CD4-positive, alpha-beta memory T cell (primary cell): ENCODE measurements around the gene CORO2A. TPM values are rescaled to one million over a fixed set of nuclear protein-coding genes. Genes with fewer than 3 reads are reported as not detected.

Experiments
- CTCF ChIA-PET: fragments of 350-600 bp; sonication (Branson Sonifier 250); formaldehyde crosslinking; loops from one replicate; lab custom pipeline; 2021; ENCODE audit warnings: inconsistent platforms; ENCODE audit not compliant: partially characterized antibody; lab: Charles Lee
- POLR2A ChIA-PET: fragments of 350-600 bp; sonication (Branson Sonifier 250); formaldehyde crosslinking; loops from one replicate; lab custom pipeline; 2021; ENCODE audit not compliant: partially characterized antibody; lab: Charles Lee
- DNase-seq, 5 donors: peaks; one replicate each; pipeline versions ENCODE4 v3.0.0 to v3.0.0-alpha.2; 2020 to 2022; ENCODE audit warnings: mixed read lengths in 1 of 5
- H3K27ac ChIP-seq: one replicate; pipeline ENCODE4 v1.7.0; 2013; ENCODE audit warnings: low read depth, low read length
- H3K27me3 ChIP-seq: 2 replicates; pipeline ENCODE4 v1.7.0; 2013; ENCODE audit warnings: mild to moderate bottlenecking, low read length, moderate library complexity; ENCODE audit not compliant: insufficient read depth
- H3K36me3 ChIP-seq: 2 replicates; pipeline ENCODE4 v1.7.0; 2013; ENCODE audit warnings: mild to moderate bottlenecking, low read length, moderate library complexity; ENCODE audit not compliant: insufficient read depth
- H3K4me1 ChIP-seq: 2 replicates; pipeline ENCODE4 v1.7.0; 2013; ENCODE audit warnings: mild to moderate bottlenecking, low read length, moderate library complexity; ENCODE audit not compliant: insufficient read depth
- H3K4me3 ChIP-seq, 2 donors: one replicate each; pipeline ENCODE4 v1.7.0; 2013; ENCODE audit warnings: low read length in 2 of 2, mild to moderate bottlenecking in 1 of 2
- H3K9me3 ChIP-seq, 2 donors: one replicate each; pipeline ENCODE4 v1.7.0; 2013; ENCODE audit warnings: low read length in 2 of 2, control low read depth in 1 of 2; ENCODE audit not compliant: control insufficient read depth in 1 of 2
- H3K27ac Mint-ChIP-seq, 7 donors: one replicate each; pipeline ENCODE4 v1.8.0; 2020 to 2021; ENCODE audit warnings: mixed read lengths in 7 of 7, mild to moderate bottlenecking in 6 of 7, inconsistent platforms in 3 of 7, moderate library complexity in 3 of 7
- H3K27me3 Mint-ChIP-seq, 2 donors: one replicate each; pipeline ENCODE4 v1.8.0; 2020 to 2021; ENCODE audit warnings: mixed read lengths in 2 of 2
- H3K36me3 Mint-ChIP-seq, 2 donors: one replicate each; pipeline ENCODE4 v1.8.0; 2020 to 2021; ENCODE audit warnings: mixed read lengths in 2 of 2, inconsistent platforms in 1 of 2, mild to moderate bottlenecking in 1 of 2
- H3K4me1 Mint-ChIP-seq, 4 donors: one replicate each; pipeline ENCODE4 v1.8.0; 2020 to 2021; ENCODE audit warnings: mixed read lengths in 4 of 4, mild to moderate bottlenecking in 1 of 4
- H3K4me3 Mint-ChIP-seq, 8 donors: one replicate each; pipeline ENCODE4 v1.8.0; 2020 to 2021; ENCODE audit warnings: mixed read lengths in 8 of 8, mild to moderate bottlenecking in 7 of 8, moderate library complexity in 6 of 8, inconsistent platforms in 3 of 8
- H3K9me3 Mint-ChIP-seq, 8 donors: one replicate each; pipeline ENCODE4 v1.8.0; 2020 to 2021; ENCODE audit warnings: mixed read lengths in 8 of 8, mild to moderate bottlenecking in 5 of 8, inconsistent platforms in 3 of 8, moderate library complexity in 1 of 8
- intact Hi-C: fragments of 100-400 bp; cut with micrococcal nuclease; formaldehyde crosslinking; loops from one replicate; pipeline ENCODE4 v1.15.1; 2023
- polyA plus RNA-seq, 2 donors: library from polyadenylated mRNA; unstranded; fragments of 300-500 nt; fragmentation: Illumina TruSeq; gene quantifications; one replicate each; pipeline ENCODE4 v1.2.3, GENCODE V29; 2021
- total RNA-seq, 2 experiments: library from RNA; stranded (reverse); gene quantifications; one replicate each; pipeline ENCODE4 v1.2.3, GENCODE V29; 2021

Gene CORO2A
- total and polyA plus RNA-seq, 4 experiments from 2014 or later, result 4.4 to 11.9 (median 8.5) TPM

DNA sequence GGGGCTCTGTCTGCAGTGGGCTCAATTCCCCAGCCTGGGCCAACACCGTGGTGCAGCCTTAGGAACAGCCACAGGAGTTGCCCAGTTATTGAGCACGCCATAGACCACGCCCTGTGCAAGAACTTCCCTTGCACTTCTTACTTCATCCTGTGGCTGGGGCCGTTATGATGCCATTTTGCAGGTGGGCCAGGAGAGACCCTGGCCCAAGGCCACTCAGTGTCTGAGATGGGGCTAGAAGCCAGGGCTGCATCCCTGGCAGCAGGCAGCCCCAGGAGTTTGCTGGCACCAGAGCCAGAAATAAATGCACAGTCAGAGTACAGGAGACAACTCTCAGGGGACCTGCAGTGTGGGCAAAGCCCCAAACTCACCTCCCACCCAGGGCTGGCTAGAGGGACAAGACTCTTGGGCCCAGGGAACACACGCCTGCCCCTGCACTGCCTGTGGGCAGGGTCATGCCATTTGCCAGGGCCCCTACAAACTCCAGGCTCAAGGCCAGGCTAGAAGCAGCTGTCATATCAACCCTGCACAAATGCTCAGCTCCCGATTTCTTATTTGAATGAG is 6.7 kb downstream of the CORO2A start:
- Histone ChIP-seq H3K27ac (no peak overlapping the region), H3K9me3 (no peaks in the 10 kb centered on the region), H3K27me3 (no peaks in the 10 kb centered on the region), H3K4me3 (no peak overlapping the region), H3K36me3 (no peaks in the 10 kb centered on the region), H3K4me1 (peaks cover 33% of the 10 kb centered on the region)
- peak overlapping the region in 1 of 8 donors; percentile 25 for H3K4me3 Mint-ChIP-seq
- peaks cover 27 to 74% (median 50%) of the 10 kb centered on the region in 4 donors for H3K4me1 Mint-ChIP-seq
- no peak for DNase-seq
- intact Hi-C loops, result no loop called here
- H3K27ac Mint-ChIP-seq, result peak overlapping the region in 1 of 7 donors; percentile 25
- POLR2A ChIA-PET, result no interaction called here
- H3K27me3 Mint-ChIP-seq, result no peaks in the 10 kb centered on the region
- peaks cover 4 to 7% of the 10 kb centered on the region in 2 donors for H3K36me3 Mint-ChIP-seq
- CTCF ChIA-PET, result interaction anchor here (1.2 kb wide), 1 partner anchor 11 kb away, joined by 3 read pairs; no protein-coding TSS in a partner anchor
- no peaks in the 10 kb centered on the region for H3K9me3 Mint-ChIP-seq

DNA sequence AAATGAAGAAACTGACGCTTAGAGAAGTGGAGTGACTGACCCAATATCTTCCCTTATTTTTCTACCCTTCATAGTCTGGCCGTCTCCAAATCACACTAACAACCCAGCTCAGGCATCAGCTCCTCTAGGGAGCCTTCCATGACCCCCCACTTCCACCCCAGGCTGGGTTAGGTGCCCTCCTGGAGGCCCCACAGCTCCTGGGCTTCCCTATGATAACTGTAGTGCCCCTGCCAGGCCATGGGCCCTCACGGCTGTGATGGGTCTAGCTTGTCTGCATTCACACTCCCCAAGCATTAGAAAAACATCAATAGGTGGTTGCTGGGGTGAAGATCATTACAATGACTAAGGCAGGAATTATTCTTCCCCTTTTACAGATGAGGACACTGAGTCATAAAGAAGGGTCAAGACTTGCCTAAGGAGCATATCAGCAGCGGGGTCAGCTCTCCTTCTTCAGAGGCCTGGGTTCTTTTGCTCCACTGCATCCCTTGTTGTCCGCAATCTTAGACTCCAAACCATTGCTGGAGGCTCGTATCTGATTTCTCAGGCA is 7.3 kb downstream of the CORO2A start:
- Histone ChIP-seq H3K9me3 (no peaks in the 10 kb centered on the region), H3K4me3 (no peak overlapping the region), H3K27me3 (no peaks in the 10 kb centered on the region), H3K27ac (no peak overlapping the region), H3K36me3 (no peaks in the 10 kb centered on the region), H3K4me1 (peaks cover 32% of the 10 kb centered on the region)
- CTCF ChIA-PET, result interaction anchor here (1.0 to 1.2 kb wide), 2 partner anchors 10 to 20 kb away, joined by 3 to 4 read pairs; no protein-coding TSS in a partner anchor
- Mint-ChIP-seq H3K4me3 (no peak overlapping the region), H3K36me3 (peaks cover 4 to 7% of the 10 kb centered on the region in 2 donors), H3K27me3 (no peaks in the 10 kb centered on the region), H3K27ac (peak overlapping the region in 3 of 7 donors; percentile 24 to 53 (median 25)), H3K9me3 (no peaks in the 10 kb centered on the region), H3K4me1 (peaks cover 32 to 74% (median 50%) of the 10 kb centered on the region in 4 donors)
- no peak for DNase-seq
- intact Hi-C loops, result no loop called here
- POLR2A ChIA-PET, result no interaction called here

DNA sequence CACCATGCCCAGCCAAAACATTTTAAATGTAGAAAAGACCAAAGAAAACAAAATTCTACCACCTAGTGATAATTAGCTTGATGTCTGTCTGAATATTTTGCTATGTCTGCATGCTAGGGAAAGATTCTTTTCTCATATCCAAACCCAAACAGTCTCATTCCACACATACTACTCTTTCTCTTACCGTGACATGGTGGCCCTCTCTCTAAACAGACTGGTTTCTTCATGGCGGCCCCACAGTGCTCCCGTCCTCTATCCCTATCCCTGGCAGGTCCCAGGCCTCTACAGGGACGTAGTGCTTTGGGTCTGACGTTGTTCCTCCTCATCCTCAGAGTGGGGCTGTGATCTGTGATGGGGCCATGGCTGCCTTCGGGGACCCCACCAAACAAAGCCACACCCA is 8.1 kb downstream of the CORO2A start:
- H3K36me3 Mint-ChIP-seq, result peaks cover 4 to 7% of the 10 kb centered on the region in 2 donors
- H3K9me3 Mint-ChIP-seq, result no peaks in the 10 kb centered on the region
- intact Hi-C loops, result no loop called here
- no peaks in the 10 kb centered on the region for H3K9me3 ChIP-seq
- no peaks in the 10 kb centered on the region for H3K36me3 ChIP-seq
- H3K4me3 ChIP-seq, result no peak overlapping the region
- CTCF ChIA-PET, result interaction anchor here (1.0 kb wide), 1 partner anchor 21 kb away, joined by 4 read pairs; no protein-coding TSS in a partner anchor
- H3K4me1 ChIP-seq, result peaks cover 29% of the 10 kb centered on the region
- H3K4me1 Mint-ChIP-seq, result peaks cover 33 to 74% (median 49%) of the 10 kb centered on the region in 4 donors
- H3K27me3 ChIP-seq, result no peaks in the 10 kb centered on the region
- H3K27ac ChIP-seq, result no peak overlapping the region
- no peak overlapping the region for H3K4me3 Mint-ChIP-seq
- no peak for DNase-seq
- no peaks in the 10 kb centered on the region for H3K27me3 Mint-ChIP-seq
- POLR2A ChIA-PET, result no interaction called here
- peak overlapping the region in 2 of 7 donors; percentile 30 to 47 for H3K27ac Mint-ChIP-seq

DNA sequence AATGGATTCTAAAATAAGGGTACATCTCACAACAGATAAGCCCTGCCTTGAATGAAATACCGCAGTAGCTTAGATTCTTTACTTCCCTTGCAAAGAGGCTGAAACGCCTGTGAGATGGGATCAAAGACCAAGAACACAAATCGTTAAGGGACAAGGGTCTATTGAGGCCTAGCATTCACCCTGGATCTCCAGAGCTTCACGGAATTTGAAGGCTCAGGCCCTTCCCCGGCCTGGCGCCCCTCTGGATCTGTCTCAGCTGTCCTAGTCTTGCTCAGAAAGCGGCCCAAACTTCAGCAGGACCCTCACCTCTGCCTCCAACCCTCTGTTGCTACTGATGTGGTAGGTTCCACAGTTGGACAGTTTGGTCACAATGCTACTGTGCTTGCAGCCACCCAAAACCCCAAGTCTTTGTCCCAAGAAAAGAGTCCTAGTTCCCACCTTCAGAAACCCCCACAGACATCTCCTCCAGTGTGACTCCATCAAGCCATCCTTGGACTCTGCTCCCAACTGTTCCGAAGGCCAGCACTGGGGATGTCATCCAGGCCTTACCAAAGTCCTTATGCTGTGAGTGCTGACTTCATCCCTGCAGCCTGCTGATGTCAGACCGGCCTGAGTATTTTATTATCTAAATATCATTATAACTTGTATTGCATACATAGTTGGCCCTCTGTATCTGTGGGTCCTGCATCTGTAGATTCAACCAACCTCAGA is 9.4 kb downstream of the CORO2A start:
- no peaks in the 10 kb centered on the region for H3K27me3 ChIP-seq
- Mint-ChIP-seq H3K4me1 (peaks cover 30 to 71% (median 47%) of the 10 kb centered on the region in 4 donors), H3K4me3 (no peak overlapping the region), H3K9me3 (no peaks in the 10 kb centered on the region), H3K27ac (peak overlapping the region in 2 of 7 donors; percentile 24 to 71), H3K36me3 (peaks cover 4 to 7% of the 10 kb centered on the region in 2 donors), H3K27me3 (no peaks in the 10 kb centered on the region)
- intact Hi-C loops, result no loop called here
- no peak for DNase-seq
- no peak overlapping the region for H3K4me3 ChIP-seq
- no peaks in the 10 kb centered on the region for H3K9me3 ChIP-seq
- no peak overlapping the region for H3K27ac ChIP-seq
- CTCF ChIA-PET, result interaction anchor here (1.1 to 1.4 kb wide), 2 partner anchors 12 to 22 kb away, joined by 3 read pairs; no protein-coding TSS in a partner anchor
- POLR2A ChIA-PET, result interaction anchor here (1.2 kb wide), 1 partner anchor 11 kb away, joined by 4 read pairs; no protein-coding TSS in a partner anchor
- H3K36me3 ChIP-seq, result no peaks in the 10 kb centered on the region
- H3K4me1 ChIP-seq, result peaks cover 19% of the 10 kb centered on the region

DNA sequence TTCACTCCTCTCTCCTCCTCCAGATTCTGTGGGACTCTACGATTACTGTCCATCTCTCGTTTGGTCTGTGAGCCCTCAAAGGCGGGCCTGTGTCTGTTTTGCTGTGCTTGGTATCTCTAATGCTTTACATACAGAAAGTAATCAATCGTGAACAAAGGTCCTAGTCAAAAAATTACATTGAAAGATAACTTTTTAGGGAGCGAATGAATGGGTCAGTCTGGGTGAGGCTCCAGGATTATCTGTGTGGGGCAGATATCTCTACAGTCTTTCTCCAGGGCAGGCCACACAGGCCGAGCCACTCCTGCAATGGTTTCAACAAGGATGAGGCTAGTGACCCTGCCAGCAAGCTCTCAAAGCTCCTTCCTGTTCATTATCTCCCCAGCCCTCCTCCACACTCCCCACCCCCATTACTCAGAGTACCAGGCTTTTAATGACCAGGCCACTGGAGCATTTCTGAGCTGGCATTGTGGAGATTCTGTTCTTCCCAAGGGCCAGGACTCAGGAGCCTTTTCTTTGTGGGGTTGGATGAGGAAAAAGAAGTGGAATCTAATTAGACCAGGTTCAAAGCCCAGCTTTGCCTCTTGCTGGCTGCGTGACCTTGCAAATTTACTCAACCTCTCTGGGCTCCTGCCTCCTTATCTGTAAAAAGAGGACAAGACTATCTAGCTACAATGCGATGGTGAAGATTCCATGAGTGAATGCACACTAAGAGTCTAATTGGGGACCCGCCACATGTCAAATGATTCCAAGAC is 10.2 kb downstream of the CORO2A start:
- Mint-ChIP-seq H3K4me1 (peaks cover 26 to 66% (median 41%) of the 10 kb centered on the region in 4 donors), H3K27me3 (no peaks in the 10 kb centered on the region), H3K27ac (peak overlapping the region in 3 of 7 donors; percentile 4 to 79 (median 71)), H3K36me3 (peaks cover 4 to 7% of the 10 kb centered on the region in 2 donors), H3K4me3 (no peak overlapping the region), H3K9me3 (no peaks in the 10 kb centered on the region)
- peaks cover 18% of the 10 kb centered on the region for H3K4me1 ChIP-seq
- no peaks in the 10 kb centered on the region for H3K36me3 ChIP-seq
- no peak overlapping the region for H3K4me3 ChIP-seq
- H3K27ac ChIP-seq, result no peak overlapping the region
- no peaks in the 10 kb centered on the region for H3K9me3 ChIP-seq
- DNase-seq, result no peak
- no peaks in the 10 kb centered on the region for H3K27me3 ChIP-seq
- ChIA-PET CTCF (interaction anchor here (1.1 to 1.4 kb wide), 2 partner anchors 11 to 23 kb away, joined by 3 read pairs; no protein-coding TSS in a partner anchor), POLR2A (interaction anchor here (1.2 kb wide), 1 partner anchor 10 kb away, joined by 4 read pairs; no protein-coding TSS in a partner anchor)
- intact Hi-C loops, result no loop called here

DNA sequence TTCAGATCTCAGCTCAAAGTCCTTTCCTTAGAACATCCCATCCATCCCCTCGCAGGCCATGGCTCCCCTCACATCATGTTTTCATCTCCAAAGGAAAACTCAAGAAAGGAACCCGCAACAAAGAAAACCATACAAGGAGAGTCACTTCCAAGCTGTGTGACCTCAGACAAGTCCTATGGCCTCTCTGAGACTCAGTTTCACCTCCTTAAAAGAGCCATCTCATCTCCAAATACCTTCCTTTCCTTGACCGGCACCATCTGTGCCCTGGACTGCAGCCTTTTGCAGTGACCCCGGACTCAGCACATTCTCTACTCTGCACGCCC is 10.7 kb downstream of the CORO2A start:
- Histone ChIP-seq H3K27me3 (no peaks in the 10 kb centered on the region), H3K9me3 (no peaks in the 10 kb centered on the region), H3K4me3 (no peak overlapping the region), H3K4me1 (peaks cover 18% of the 10 kb centered on the region), H3K36me3 (no peaks in the 10 kb centered on the region), H3K27ac (no peak overlapping the region)
- Mint-ChIP-seq H3K36me3 (peaks cover 4 to 7% of the 10 kb centered on the region in 2 donors), H3K9me3 (no peaks in the 10 kb centered on the region), H3K4me1 (peaks cover 26 to 67% (median 41%) of the 10 kb centered on the region in 4 donors), H3K27me3 (no peaks in the 10 kb centered on the region), H3K4me3 (no peak overlapping the region), H3K27ac (peak overlapping the region in 4 of 7 donors; percentile 22 to 79 (median 38))
- ChIA-PET POLR2A (interaction anchor here (1.2 kb wide), 1 partner anchor 9 kb away, joined by 4 read pairs; no protein-coding TSS in a partner anchor), CTCF (interaction anchor here (1.4 kb wide), 1 partner anchor 24 kb away, joined by 3 read pairs; no protein-coding TSS in a partner anchor)
- intact Hi-C loops, result no loop called here
- DNase-seq, result no peak
